Heart left ventricle (tissue), 13 donors: ENCODE measurements around the gene LAMC1.

Experiments used
- POLR2A ChIP-seq, 2 donors: fragments of 450-650 bp; IDR thresholded peaks; one replicate each; pipeline ENCODE4 v1.6.1; 2017; ENCODE audit warnings: antibody characterized with exemption in 2 of 2, mild to moderate bottlenecking in 2 of 2, moderate library complexity in 2 of 2
- TF ChIP-seq, protein P1 (sequence below), 12 donors: fragments of 200-600 bp; sonication (generic) in 4 of 12; IDR thresholded peaks; one replicate each; pipeline versions ENCODE4 v1.5.0 to v1.8.0; 2018 to 2022; ENCODE audit warnings: antibody characterized with exemption in 12 of 12, mild to moderate bottlenecking in 5 of 12
- donor health status: ischemic (EF 13 %, LVEDD 7.1; RV severe dilation, severe dysfunction).
- donor health status: DM: no; HTN: yes; CAD: no.
- donor health status: DM: no; HTN: no; CAD: no.
- donor health status: ischemic (EF 25% LVEDD 6.9; RV normal size, moderate dysfunction).
- donor health status: ischemic (EF 25% LVEDD 5.7; RV mildly dilated, moderate dysfunction).
- donor health status: ischemic (EF 35%, LVEDD 5.7; RV mildly dilated, moderate dysfunction).
- donor health status: nonischemic (EF 11% LVEDD 7.7; RV severe dilation, severe dysfunction).
- donor health status: DM: yes; HTN: yes; CAD: no.
- donor health status: PGD.
- donor health status: ischemic (EF 29% LVEDD 5.4; RV normal size, mild dysfunction).
- donor health status: nonischemic (EF 23%, LVEDD 6.1; RV moderate dilation, normal function).

DNA sequence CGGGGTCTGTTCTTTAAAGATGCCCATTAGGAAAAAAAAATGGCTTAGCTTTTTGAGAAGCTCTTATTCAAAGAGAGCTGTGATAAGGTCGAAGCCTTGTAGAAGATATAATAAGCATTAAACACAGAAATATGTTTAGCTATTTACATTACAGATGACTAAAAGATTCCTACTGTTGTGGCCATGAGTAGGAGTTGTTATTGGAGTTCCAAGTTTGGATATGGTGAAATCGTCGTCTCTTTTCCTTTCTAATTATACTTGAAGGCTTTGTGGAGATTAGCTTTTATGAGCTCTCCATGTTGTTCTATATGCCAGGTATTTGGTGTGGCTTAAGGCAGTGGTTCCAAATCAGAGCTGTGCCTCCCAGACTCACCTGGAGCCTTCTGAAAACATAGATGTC, 82.9 kb downstream of the LAMC1 start:
- TF ChIP-seq, protein P1, sequence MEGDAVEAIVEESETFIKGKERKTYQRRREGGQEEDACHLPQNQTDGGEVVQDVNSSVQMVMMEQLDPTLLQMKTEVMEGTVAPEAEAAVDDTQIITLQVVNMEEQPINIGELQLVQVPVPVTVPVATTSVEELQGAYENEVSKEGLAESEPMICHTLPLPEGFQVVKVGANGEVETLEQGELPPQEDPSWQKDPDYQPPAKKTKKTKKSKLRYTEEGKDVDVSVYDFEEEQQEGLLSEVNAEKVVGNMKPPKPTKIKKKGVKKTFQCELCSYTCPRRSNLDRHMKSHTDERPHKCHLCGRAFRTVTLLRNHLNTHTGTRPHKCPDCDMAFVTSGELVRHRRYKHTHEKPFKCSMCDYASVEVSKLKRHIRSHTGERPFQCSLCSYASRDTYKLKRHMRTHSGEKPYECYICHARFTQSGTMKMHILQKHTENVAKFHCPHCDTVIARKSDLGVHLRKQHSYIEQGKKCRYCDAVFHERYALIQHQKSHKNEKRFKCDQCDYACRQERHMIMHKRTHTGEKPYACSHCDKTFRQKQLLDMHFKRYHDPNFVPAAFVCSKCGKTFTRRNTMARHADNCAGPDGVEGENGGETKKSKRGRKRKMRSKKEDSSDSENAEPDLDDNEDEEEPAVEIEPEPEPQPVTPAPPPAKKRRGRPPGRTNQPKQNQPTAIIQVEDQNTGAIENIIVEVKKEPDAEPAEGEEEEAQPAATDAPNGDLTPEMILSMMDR (IDR thresholded peaks at IDR 0.05): no peak
- no peak for TF ChIP-seq POLR2A (IDR thresholded peaks at IDR 0.05)
